Neuronal stem cell (in vitro differentiated cells): ENCODE data around the gene HID1.
"Not testable (repeated sequence)": the region's sequence is repeated elsewhere in the genome, so short reads cannot be mapped to it uniquely, and the experiment has no call there.

Experiments
- DNase-seq: peaks from one replicate; pipeline ENCODE4 v3.0.0-alpha.2; 2013; ENCODE audit warnings: low spot score
- H2AFZ ChIP-seq: one replicate; pipeline ENCODE4 v1.6.1; 2013; ENCODE audit warnings: mild to moderate bottlenecking, low read length, inconsistent platforms
- H2AK5ac ChIP-seq: 2 replicates; pipeline ENCODE4 v1.6.1; 2013; ENCODE audit warnings: low read depth, mild to moderate bottlenecking, inconsistent platforms, low read length, moderate library complexity, mixed read lengths
- H2BK120ac ChIP-seq: 2 replicates; pipeline ENCODE4 v1.6.1; 2013; ENCODE audit warnings: low read depth, mild to moderate bottlenecking, inconsistent platforms, low read length, moderate library complexity, mixed read lengths
- H2BK12ac ChIP-seq: one replicate; pipeline ENCODE4 v1.6.1; 2013; ENCODE audit warnings: low read length, inconsistent platforms
- H2BK15ac ChIP-seq: 2 replicates; pipeline ENCODE4 v1.6.1; 2013; ENCODE audit warnings: mild to moderate bottlenecking, low read length, inconsistent platforms, mixed read lengths
- H2BK5ac ChIP-seq: one replicate; pipeline ENCODE4 v1.6.1; 2013; ENCODE audit warnings: inconsistent platforms, mild to moderate bottlenecking, low read length, moderate library complexity
- H3K14ac ChIP-seq: one replicate; pipeline ENCODE4 v1.6.1; 2013; ENCODE audit warnings: low read length, inconsistent platforms
- H3K18ac ChIP-seq: 2 replicates; pipeline ENCODE4 v1.6.1; 2013; ENCODE audit warnings: low read length, inconsistent platforms
- H3K23ac ChIP-seq: 2 replicates; pipeline ENCODE4 v1.6.1; 2013; ENCODE audit warnings: low read depth, mild to moderate bottlenecking, mixed read lengths, low read length, inconsistent platforms; ENCODE audit not compliant: poor library complexity
- H3K27ac ChIP-seq: replicated peaks from 3 replicates; pipeline ENCODE4 v1.5.1; 2013; ENCODE audit warnings: low read length, inconsistent platforms
- H3K27me3 ChIP-seq, 3 experiments: 2 replicates each; pipeline ENCODE4 v1.6.1; 2013; ENCODE audit warnings: low read length in 3 of 3, mild to moderate bottlenecking in 2 of 3, inconsistent platforms in 1 of 3, low read depth in 1 of 3, mixed read lengths in 1 of 3, moderate library complexity in 1 of 3; ENCODE audit not compliant: control insufficient read depth in 3 of 3, insufficient read depth in 3 of 3
- H3K36me3 ChIP-seq, 2 donors: replicated peaks in 1 of 2; 2 replicates each; pipeline ENCODE4 v1.6.1; 2013; ENCODE audit warnings: low read length in 2 of 2; ENCODE audit not compliant: control insufficient read depth in 2 of 2, insufficient read depth in 2 of 2
- H3K4ac ChIP-seq: 2 replicates; pipeline ENCODE4 v1.6.1; 2013; ENCODE audit warnings: inconsistent platforms, mild to moderate bottlenecking, low read length, moderate library complexity
- H3K4me1 ChIP-seq, 2 donors: 1 replicate in 1 of 2; 2 replicates in 1 of 2; pipeline ENCODE4 v1.6.1; 2013; ENCODE audit warnings: low read length in 2 of 2, low read depth in 1 of 2; ENCODE audit not compliant: control insufficient read depth in 2 of 2, insufficient read depth in 1 of 2
- H3K4me2 ChIP-seq: one replicate; pipeline ENCODE4 v1.6.1; 2013; ENCODE audit warnings: mild to moderate bottlenecking, low read length, inconsistent platforms; ENCODE audit not compliant: insufficient read depth, poor library complexity, severe bottlenecking
- H3K4me3 ChIP-seq, 2 donors: 2 replicates each; pipeline ENCODE4 v1.5.1; 2013; ENCODE audit warnings: low read length in 2 of 2, mild to moderate bottlenecking in 2 of 2, inconsistent platforms in 1 of 2, moderate library complexity in 1 of 2
- H3K79me1 ChIP-seq: one replicate; pipeline ENCODE4 v1.6.1; 2013; ENCODE audit warnings: low read depth, mild to moderate bottlenecking, inconsistent platforms, low read length, moderate library complexity
- H3K9ac ChIP-seq: one replicate; pipeline ENCODE4 v1.6.1; 2013; ENCODE audit warnings: mild to moderate bottlenecking, low read depth, low read length, inconsistent platforms; ENCODE audit not compliant: poor library complexity
- H3K9me3 ChIP-seq, 2 donors: replicated peaks in 1 of 2; 2 replicates each; pipeline versions ENCODE3 to v1.6.1; 2013; ENCODE audit warnings: low read length in 2 of 2, mild to moderate bottlenecking in 2 of 2, inconsistent platforms in 1 of 2, low read depth in 1 of 2, mixed read lengths in 1 of 2, moderate library complexity in 1 of 2; ENCODE audit not compliant: control insufficient read depth in 2 of 2, insufficient read depth in 1 of 2
- H4K8ac ChIP-seq: one replicate; pipeline ENCODE4 v1.6.1; 2013; ENCODE audit warnings: low read depth, mild to moderate bottlenecking, inconsistent platforms, low read length, moderate library complexity
- H4K91ac ChIP-seq: one replicate; pipeline ENCODE4 v1.6.1; 2013; ENCODE audit warnings: low read length, low read depth, mild to moderate bottlenecking, inconsistent platforms; ENCODE audit not compliant: poor library complexity
- WGBS, 2 donors: extraction: QIAGEN DNeasy Blood & Tissue Kit; methylation state at CpG; one replicate each; pipeline ENCODE4 v1.1.7; 2013; ENCODE audit warnings: missing lambda C conversion rate in 2 of 2, mixed read lengths in 1 of 2; ENCODE audit not compliant: insufficient read length in 2 of 2, insufficient replicate concordance in 1 of 2; ENCODE audit errors: extremely low coverage in 2 of 2; 5-methylcytosine and 5-hydroxymethylcytosine counted together

HID1 gene

DNA sequence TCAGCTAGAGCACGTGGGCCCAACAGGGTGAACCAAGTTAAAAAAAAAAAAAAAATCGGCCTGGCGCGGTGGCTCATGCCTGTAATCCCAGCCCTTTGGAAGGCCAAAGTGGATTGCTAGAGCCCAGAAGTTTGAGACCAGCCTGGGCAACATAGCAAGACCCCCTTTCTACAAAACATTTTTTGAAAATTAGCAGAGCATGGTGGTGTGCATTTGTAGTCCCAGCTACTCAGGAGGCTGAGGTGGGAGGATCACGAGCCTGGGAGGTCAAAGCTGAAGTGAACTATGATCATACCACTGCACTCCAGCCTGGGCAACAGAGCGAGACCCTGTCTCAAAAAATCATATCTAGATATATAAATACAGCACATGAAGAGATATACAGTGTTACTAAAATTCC, 33.5 kb upstream of the HID1 start:
- H3K79me1 ChIP-seq, DNase-seq, H3K9ac ChIP-seq, H3K9me3 ChIP-seq, H3K4ac ChIP-seq, H3K18ac ChIP-seq, H3K23ac ChIP-seq, H3K27me3 ChIP-seq, H3K4me1 ChIP-seq, H3K4me2 ChIP-seq, H2AFZ ChIP-seq, H3K4me3 ChIP-seq, H3K27ac ChIP-seq, H2BK5ac ChIP-seq, H2AK5ac ChIP-seq, H4K91ac ChIP-seq, H2BK15ac ChIP-seq, H4K8ac ChIP-seq, H3K14ac ChIP-seq, H2BK12ac ChIP-seq, H2BK120ac ChIP-seq: not testable (repeated sequence)
- WGBS, 2 donors, result no CpG with 5 or more reads among the region's 6 CpGs
- H3K36me3 ChIP-seq, result peaks cover 25 to 47% of the 10 kb centered on the region in 2 donors

DNA sequence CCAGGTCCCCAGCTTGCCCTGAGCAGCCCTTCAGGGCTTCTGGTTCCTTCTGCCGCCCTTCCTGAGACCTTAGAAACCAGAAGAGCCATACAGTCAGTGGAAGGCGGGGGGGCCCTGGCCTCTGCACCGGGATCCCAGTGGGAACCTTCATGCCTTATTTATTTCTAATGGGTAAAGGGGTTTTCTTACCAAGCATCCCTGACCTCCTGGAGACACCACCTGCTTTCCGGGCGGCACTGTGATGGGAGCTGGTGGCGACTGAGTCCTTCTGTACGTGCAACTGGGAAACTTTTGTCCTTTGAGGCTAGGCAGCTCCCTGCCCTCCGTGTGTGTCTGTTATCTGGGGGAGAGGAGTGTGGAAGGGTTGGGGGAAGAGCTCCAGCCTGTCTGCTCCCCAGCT, 32.7 kb upstream of the HID1 start:
- no peak overlapping the region for H3K9ac ChIP-seq
- no peak overlapping the region for H2BK12ac ChIP-seq
- no peak overlapping the region for H4K8ac ChIP-seq
- no peak overlapping the region for H2AFZ ChIP-seq
- no peak overlapping the region for H3K27ac ChIP-seq
- WGBS, 2 donors, result no CpG with 5 or more reads among the region's 8 CpGs
- no peak overlapping the region for H2AK5ac ChIP-seq
- no peak overlapping the region for H2BK5ac ChIP-seq
- no peaks in the 10 kb centered on the region for H3K4me1 ChIP-seq
- no peak overlapping the region for H3K4me3 ChIP-seq
- no peak overlapping the region for H3K18ac ChIP-seq
- no peak overlapping the region for H3K23ac ChIP-seq
- DNase-seq, result no peak
- no peaks in the 10 kb centered on the region for H3K79me1 ChIP-seq
- no peaks in the 10 kb centered on the region for H3K9me3 ChIP-seq
- no peaks in the 10 kb centered on the region for H3K27me3 ChIP-seq
- H4K91ac ChIP-seq, result no peak overlapping the region
- no peak overlapping the region for H2BK120ac ChIP-seq
- H3K4me2 ChIP-seq, result no peak overlapping the region
- no peak overlapping the region for H2BK15ac ChIP-seq
- H3K36me3 ChIP-seq, result peaks cover 25 to 50% of the 10 kb centered on the region in 2 donors
- no peak overlapping the region for H3K14ac ChIP-seq
- no peak overlapping the region for H3K4ac ChIP-seq

DNA sequence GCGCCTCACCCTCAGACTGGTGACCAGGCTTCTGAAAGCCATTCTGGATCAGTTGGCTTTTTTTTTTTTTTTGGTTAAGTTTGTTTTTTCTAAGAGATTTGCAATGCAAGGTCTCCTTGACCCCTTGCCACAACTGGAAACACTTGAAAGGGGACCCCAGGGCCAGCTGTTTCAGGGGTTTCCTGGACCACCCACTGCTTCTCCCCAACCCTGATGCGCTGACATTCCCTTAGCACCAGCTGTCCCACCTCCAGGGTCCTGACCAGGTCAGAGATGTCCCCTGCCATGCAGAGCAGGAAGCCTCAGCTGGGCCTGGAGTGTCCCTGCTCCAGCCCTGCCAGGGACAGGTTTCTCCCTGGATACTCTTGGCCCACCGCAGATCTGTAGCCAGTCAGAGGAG, 31.8 kb upstream of the HID1 start:
- Histone ChIP-seq H4K91ac (no peak overlapping the region), H2AK5ac (no peak overlapping the region), H3K79me1 (no peaks in the 10 kb centered on the region), H3K27ac (no peak overlapping the region), H2AFZ (no peak overlapping the region), H3K4ac (no peak overlapping the region), H3K27me3 (no peaks in the 10 kb centered on the region), H2BK15ac (no peak overlapping the region), H3K36me3 (peaks cover 30 to 56% of the 10 kb centered on the region in 2 donors), H2BK5ac (no peak overlapping the region), H4K8ac (no peak overlapping the region), H3K18ac (no peak overlapping the region), H2BK120ac (no peak overlapping the region), H3K4me1 (no peaks in the 10 kb centered on the region), H3K9ac (no peak overlapping the region), H3K23ac (no peak overlapping the region), H3K14ac (no peak overlapping the region), H3K4me3 (no peak overlapping the region), H3K4me2 (no peak overlapping the region), H3K9me3 (no peaks in the 10 kb centered on the region), H2BK12ac (no peak overlapping the region)
- DNase-seq, result no peak
- no CpG with 5 or more reads among the region's 3 CpGs for WGBS, 2 donors

DNA sequence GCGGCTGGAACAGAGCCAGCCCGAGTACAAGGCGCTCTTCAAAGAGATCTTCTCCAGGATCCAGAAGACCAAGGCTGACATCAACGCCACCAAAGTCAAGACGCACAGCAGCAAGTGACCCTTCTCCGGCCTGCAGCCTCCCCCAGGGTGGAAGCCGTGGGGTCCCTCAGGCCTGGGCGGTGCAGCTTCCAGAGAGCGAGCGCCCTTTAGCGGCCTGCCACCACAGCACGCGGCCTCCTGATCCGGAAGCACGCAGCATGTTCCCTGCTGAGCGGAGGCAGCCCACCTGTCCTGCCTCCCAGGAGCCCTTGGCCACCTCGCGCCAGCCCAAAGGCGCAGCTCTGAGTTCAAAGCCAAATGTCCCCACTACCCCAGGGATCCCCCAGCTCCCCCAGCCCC, 31.4 kb upstream of the HID1 start:
- H4K91ac ChIP-seq, result no peak overlapping the region
- no peaks in the 10 kb centered on the region for H3K79me1 ChIP-seq
- no peak overlapping the region for H4K8ac ChIP-seq
- H3K4me1 ChIP-seq, result no peaks in the 10 kb centered on the region
- no peaks in the 10 kb centered on the region for H3K9me3 ChIP-seq
- H3K27ac ChIP-seq, result no peak overlapping the region
- H2BK120ac ChIP-seq, result no peak overlapping the region
- no peak overlapping the region for H3K4ac ChIP-seq
- no peak overlapping the region for H3K4me2 ChIP-seq
- no peak overlapping the region for H2BK15ac ChIP-seq
- H3K4me3 ChIP-seq, result no peak overlapping the region
- no peak overlapping the region for H3K14ac ChIP-seq
- H3K18ac ChIP-seq, result no peak overlapping the region
- no peak overlapping the region for H2AK5ac ChIP-seq
- H3K36me3 ChIP-seq, result peaks cover 33 to 60% of the 10 kb centered on the region in 2 donors
- no peak for DNase-seq
- no peak overlapping the region for H3K9ac ChIP-seq
- H2AFZ ChIP-seq, result no peak overlapping the region
- H3K23ac ChIP-seq, result no peak overlapping the region
- no peaks in the 10 kb centered on the region for H3K27me3 ChIP-seq
- H2BK12ac ChIP-seq, result no peak overlapping the region
- no peak overlapping the region for H2BK5ac ChIP-seq
- WGBS, 2 donors, result no CpG with 5 or more reads among the region's 19 CpGs
